ENCODE data around the gene STAM2. TPM values are rescaled to one million over a fixed set of nuclear protein-coding genes. Genes with fewer than 3 reads are reported as not detected.
"Not testable (repeated sequence)": the region's sequence is repeated elsewhere in the genome, so short reads cannot be mapped to it uniquely, and the experiment has no call there.

The STAM2 gene
- total RNA-seq, 1 experiment from 2014 or later: 28.1 TPM

DNA sequence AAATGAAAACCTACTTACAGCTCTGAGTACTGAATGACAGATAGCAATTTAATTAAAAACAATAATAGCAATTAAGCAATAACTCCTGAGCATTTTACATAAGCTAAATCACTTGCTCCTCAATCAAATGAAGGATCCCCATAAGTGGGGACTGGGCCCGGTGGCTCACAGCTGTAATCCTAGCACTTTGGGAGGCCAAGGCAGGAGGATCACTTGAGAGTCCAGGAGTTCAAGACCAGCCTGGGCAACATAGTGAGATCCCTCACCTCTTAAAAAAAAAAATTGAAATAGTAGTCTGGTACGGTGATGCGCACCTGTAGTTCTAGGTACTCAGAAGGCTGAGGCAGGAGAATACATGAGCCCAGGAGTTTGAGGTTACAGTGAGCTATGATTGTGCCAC, 13.4 kb downstream of the STAM2 start:
- H3K9me3 ChIP-seq (ENCODE audit: low read depth, low read length, poor library complexity, severe bottlenecking): no peaks in the 10 kb centered on the region
- no peak overlapping the region for H3K4me3 ChIP-seq (ENCODE audit: low read depth, low read length, poor library complexity, severe bottlenecking)
- no peaks in the 10 kb centered on the region for H3K36me3 ChIP-seq (ENCODE audit: insufficient read depth, low read length, poor library complexity, severe bottlenecking)
- DNase-seq (ENCODE audit: low spot score): no peak
- TF ChIP-seq EZH2 (IDR thresholded peaks at IDR 0.05; ENCODE audit: borderline replicate concordance, low read depth, low read length, poor library complexity, severe bottlenecking): no peak
- TF ChIP-seq, protein P1, sequence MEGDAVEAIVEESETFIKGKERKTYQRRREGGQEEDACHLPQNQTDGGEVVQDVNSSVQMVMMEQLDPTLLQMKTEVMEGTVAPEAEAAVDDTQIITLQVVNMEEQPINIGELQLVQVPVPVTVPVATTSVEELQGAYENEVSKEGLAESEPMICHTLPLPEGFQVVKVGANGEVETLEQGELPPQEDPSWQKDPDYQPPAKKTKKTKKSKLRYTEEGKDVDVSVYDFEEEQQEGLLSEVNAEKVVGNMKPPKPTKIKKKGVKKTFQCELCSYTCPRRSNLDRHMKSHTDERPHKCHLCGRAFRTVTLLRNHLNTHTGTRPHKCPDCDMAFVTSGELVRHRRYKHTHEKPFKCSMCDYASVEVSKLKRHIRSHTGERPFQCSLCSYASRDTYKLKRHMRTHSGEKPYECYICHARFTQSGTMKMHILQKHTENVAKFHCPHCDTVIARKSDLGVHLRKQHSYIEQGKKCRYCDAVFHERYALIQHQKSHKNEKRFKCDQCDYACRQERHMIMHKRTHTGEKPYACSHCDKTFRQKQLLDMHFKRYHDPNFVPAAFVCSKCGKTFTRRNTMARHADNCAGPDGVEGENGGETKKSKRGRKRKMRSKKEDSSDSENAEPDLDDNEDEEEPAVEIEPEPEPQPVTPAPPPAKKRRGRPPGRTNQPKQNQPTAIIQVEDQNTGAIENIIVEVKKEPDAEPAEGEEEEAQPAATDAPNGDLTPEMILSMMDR (conservative IDR thresholded peaks at IDR 0.05; ENCODE audit: low read depth, low read length): no peak
- no peak overlapping the region for H3K27ac ChIP-seq (ENCODE audit: low read depth, low read length, poor library complexity, severe bottlenecking)
- no peaks in the 10 kb centered on the region for H3K4me1 ChIP-seq (ENCODE audit: insufficient read depth, low read length, poor library complexity, severe bottlenecking)
- intact Hi-C loops (cut with micrococcal nuclease; ENCODE audit: unreplicated experiment): no loop called here
- BruUV-seq (replicated peaks): no TSS peak
- ChIA-PET POLR2A (ENCODE audit: low non-redundant PET) (no interaction called here), CTCF (no interaction called here)
- H3K27me3 ChIP-seq (replicated peaks; ENCODE audit: insufficient read depth, low read depth, low read length, poor library complexity): no peaks in the 10 kb centered on the region

DNA sequence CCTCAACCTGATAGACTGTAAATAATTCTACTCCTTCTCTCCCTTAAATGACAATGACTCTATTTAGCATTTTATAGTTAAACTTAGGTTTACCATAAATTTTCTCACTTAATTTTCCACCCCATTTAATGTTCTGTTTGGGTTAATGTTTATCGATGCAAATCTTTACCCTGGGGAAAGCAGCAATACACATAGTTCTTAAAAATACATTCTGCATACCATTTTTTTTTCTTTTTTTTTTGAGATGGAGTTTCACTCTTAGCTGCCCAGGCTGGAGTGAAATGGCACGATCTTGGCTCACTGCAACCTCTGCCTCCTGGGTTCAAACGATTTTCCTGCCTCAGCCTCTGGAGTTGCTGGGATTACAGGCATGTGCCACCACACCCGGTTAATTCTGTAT, 14.0 kb downstream of the STAM2 start:
- Histone ChIP-seq H3K36me3 (ENCODE audit: insufficient read depth, low read length, poor library complexity, severe bottlenecking) (no peaks in the 10 kb centered on the region), H3K27me3 (replicated peaks; ENCODE audit: insufficient read depth, low read depth, low read length, poor library complexity) (no peaks in the 10 kb centered on the region), H3K4me1 (ENCODE audit: insufficient read depth, low read length, poor library complexity, severe bottlenecking) (no peaks in the 10 kb centered on the region), H3K9me3 (ENCODE audit: low read depth, low read length, poor library complexity, severe bottlenecking) (no peaks in the 10 kb centered on the region), H3K27ac (ENCODE audit: low read depth, low read length, poor library complexity, severe bottlenecking) (no peak overlapping the region), H3K4me3 (ENCODE audit: low read depth, low read length, poor library complexity, severe bottlenecking) (no peak overlapping the region)
- BruUV-seq (replicated peaks): no TSS peak
- ChIA-PET POLR2A (ENCODE audit: low non-redundant PET) (no interaction called here), CTCF (no interaction called here)
- intact Hi-C loops (cut with micrococcal nuclease; ENCODE audit: unreplicated experiment): no loop called here
- TF ChIP-seq EZH2 (IDR thresholded peaks at IDR 0.05; ENCODE audit: borderline replicate concordance, low read depth, low read length, poor library complexity, severe bottlenecking): no peak
- TF ChIP-seq, protein P1 (conservative IDR thresholded peaks at IDR 0.05; ENCODE audit: low read depth, low read length): no peak
- DNase-seq (ENCODE audit: low spot score): no peak

DNA sequence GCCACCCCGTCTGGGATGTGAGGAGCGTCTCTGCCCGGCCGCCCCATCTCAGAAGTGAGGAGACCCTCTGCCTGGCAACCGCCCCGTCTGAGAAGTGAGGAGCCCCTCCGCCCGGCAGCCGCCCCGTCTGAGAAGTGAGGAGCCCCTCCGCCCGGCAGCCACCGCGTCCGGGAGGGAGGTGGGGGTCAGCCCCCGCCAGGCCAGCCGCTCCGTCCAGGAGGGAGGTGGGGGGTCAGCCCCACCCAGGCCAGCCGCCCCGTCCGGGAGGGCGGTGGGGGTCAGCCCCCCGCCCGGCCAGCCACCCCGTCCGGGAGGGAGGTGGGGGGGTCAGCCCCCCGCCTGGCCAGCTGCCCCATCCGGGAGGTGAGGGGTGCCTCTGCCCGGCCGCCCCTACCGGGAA, 15.2 kb downstream of the STAM2 start:
- BruUV-seq (replicated peaks); intact Hi-C loops (cut with micrococcal nuclease; ENCODE audit: unreplicated experiment); H3K9me3 ChIP-seq (ENCODE audit: low read depth, low read length, poor library complexity, severe bottlenecking); CTCF ChIA-PET; H3K36me3 ChIP-seq (ENCODE audit: insufficient read depth, low read length, poor library complexity, severe bottlenecking); H3K27me3 ChIP-seq (replicated peaks; ENCODE audit: insufficient read depth, low read depth, low read length, poor library complexity); H3K27ac ChIP-seq (ENCODE audit: low read depth, low read length, poor library complexity, severe bottlenecking); H3K4me3 ChIP-seq (ENCODE audit: low read depth, low read length, poor library complexity, severe bottlenecking); DNase-seq (ENCODE audit: low spot score); H3K4me1 ChIP-seq (ENCODE audit: insufficient read depth, low read length, poor library complexity, severe bottlenecking); POLR2A ChIA-PET (ENCODE audit: low non-redundant PET): not testable (repeated sequence)

DNA sequence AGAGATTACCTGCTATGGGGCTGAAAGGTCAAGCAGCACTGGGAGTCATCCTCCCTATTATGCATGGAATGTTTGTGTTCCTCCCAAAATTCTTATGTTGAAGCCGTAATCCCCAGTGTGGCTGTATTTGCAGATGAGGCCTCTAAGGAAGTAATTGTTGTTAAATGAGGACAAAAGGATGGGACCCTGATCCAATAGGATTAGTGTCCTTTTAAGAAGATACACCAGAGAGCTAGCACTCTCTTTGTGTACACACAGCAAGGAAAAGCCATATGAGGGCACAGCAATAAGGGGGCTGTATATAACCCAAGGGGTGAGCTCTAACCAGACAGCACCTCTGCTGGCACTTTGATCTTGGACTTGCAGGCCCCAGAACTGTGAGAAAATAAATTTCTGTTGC, 18.3 kb downstream of the STAM2 start:
- Histone ChIP-seq H3K4me1 (ENCODE audit: insufficient read depth, low read length, poor library complexity, severe bottlenecking) (no peaks in the 10 kb centered on the region), H3K9me3 (ENCODE audit: low read depth, low read length, poor library complexity, severe bottlenecking) (no peaks in the 10 kb centered on the region), H3K4me3 (ENCODE audit: low read depth, low read length, poor library complexity, severe bottlenecking) (no peak overlapping the region), H3K27me3 (replicated peaks; ENCODE audit: insufficient read depth, low read depth, low read length, poor library complexity) (no peaks in the 10 kb centered on the region), H3K36me3 (ENCODE audit: insufficient read depth, low read length, poor library complexity, severe bottlenecking) (no peaks in the 10 kb centered on the region), H3K27ac (ENCODE audit: low read depth, low read length, poor library complexity, severe bottlenecking) (no peak overlapping the region)
- ChIA-PET CTCF (no interaction called here), POLR2A (ENCODE audit: low non-redundant PET) (no interaction called here)
- no TSS peak for BruUV-seq (replicated peaks)
- TF ChIP-seq, protein P1 (conservative IDR thresholded peaks at IDR 0.05; ENCODE audit: low read depth, low read length): no peak
- no peak for TF ChIP-seq EZH2 (IDR thresholded peaks at IDR 0.05; ENCODE audit: borderline replicate concordance, low read depth, low read length, poor library complexity, severe bottlenecking)
- intact Hi-C loops (cut with micrococcal nuclease; ENCODE audit: unreplicated experiment): no loop called here
- DNase-seq (ENCODE audit: low spot score): no peak

Measured in A673 (cell line).